GM19463 (cell line): ENCODE results near the gene SYNGR4.

Source experiments
- ATAC-seq: cut with Tn5 transposase; IDR thresholded peaks from one replicate; pipeline ENCODE4 v1.9.1; 2021; ENCODE audit warnings: mild to moderate bottlenecking, moderate library complexity; ENCODE audit not compliant: unreplicated experiment

SYNGR4 gene

DNA sequence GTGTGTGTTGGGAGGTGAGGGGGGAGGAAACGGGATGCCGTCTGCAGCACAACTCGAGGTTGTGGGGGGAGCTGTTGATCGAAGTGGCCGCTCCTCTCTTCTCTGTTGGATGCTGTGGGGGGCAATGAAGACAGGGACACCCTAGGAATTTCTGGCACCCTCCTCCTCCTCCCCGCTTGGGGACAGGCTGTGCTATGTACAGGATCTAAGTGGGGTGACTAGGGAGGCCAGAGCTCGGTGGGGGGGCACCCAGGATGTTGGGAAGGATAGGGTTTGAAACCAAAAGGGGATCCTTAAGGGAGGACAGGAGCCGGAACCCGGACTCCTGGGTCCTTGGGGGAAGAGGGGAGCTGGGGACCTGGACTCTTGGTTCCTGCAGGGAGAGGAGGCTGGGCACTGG is 31.3 kb downstream of the SYNGR4 start:
- ATAC-seq, result no peak

DNA sequence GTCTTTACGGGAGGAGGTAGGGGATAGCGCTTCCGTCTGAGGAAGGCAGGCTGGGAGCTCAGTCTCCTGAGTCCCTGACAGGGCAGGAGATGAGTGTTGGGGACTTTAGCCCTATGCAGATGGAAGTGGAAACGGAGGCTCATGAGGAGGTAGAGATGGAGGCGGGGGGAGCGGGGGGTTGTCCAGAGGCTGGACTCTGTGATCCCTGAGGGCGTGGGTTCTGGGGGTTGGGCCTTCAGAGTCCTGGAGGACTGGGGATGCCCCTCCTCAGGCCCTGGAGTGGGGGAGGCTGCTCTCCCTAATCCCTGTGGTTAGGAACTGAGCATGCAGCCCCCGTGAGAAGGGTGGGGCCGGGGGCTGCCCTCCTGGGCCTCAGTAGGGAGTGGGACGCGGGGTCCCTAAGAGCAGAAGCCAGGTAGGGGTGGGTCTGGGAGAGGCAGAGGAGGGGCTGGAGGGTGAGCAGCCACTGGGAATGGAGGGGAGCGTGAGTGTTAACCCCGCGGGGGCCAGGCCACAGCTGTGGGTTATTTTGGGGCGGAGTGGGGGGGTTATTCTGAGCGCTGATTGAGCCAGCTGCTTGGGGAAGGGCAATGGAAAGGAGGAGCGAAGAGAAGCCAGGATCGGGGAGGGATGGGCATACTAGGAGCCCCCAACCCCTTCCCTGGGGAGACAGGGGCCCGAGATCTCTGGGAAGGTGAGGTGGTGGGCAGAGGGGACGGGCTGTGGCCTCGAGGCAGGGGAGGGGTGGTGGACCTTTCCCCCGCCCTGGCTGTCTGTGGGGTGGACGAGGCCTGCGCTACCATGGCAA is 32.1 kb downstream of the SYNGR4 start:
- ATAC-seq, result no peak

DNA sequence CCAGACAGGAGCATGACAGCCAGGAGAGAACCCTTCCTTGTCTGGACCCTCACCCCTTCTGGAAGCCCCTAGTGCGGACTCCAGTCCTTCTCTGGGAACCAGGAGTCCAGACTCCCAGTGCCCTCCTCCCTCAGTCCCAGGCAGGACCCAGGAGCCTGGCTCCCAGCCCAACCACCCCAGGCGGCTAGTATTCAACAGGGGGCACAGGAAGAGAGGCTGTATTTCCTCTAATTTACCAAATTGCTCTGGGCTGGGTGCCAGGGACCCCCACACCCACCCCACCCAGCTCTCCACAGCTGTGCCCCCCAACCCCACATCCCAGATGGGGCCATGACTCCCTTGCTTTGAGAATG is 32.6 kb downstream of the SYNGR4 start:
- ATAC-seq, result no peak

DNA sequence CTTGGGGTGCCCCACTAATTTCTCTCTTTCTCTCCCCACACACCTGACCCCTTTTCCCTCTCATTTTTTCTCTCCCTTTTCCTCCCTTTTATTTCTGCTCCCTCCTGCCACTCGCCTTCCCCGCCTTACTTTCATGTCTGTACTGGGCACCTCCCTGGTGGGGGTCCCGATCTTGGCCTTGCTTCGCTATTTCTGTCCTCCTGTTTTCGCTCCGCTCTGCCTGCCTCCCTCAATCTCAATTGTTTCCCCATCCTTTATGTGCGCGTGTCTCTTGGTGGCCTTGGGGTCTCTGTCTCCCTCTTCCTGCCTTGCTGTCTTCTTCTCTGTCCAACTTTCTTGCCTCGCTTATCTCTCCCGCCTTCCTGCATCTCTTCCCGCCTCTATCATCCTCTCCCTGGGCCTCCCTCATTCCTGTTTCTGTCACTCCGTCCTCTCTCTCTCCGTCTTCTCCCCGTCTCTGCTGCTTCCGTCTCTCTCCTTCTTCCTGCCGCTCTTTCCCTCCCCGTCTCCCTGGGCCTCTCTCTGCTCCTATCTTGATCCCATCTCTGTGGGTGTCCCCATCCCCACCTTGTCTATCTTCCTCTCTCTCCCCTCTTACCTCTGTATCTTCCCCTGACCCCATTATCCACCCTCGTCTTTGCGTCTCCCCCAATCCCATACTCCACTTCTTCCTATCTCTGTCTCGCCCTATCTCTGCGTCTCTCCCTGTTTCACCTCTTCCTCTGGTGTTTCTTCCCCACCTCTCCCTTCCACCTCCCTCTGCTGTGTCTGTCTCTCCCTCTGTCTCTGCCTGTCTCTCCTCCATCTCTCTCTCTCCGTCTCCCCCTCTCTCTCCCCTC is 33.3 kb downstream of the SYNGR4 start:
- ATAC-seq, result no peak

DNA sequence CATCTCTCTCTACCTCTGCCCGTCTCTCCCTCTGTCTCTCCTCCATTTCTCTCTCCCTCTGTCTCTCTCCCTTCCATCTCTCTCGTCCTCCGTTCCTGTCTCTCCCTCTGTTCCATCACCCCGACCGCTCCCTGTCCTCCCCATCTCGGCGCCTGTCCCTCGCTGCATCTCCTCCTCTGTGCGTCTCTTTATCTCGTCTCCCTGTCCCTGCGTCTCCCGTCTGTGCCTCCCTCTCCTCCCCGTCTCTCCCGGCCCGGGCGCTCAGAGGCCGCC is 33.9 kb downstream of the SYNGR4 start:
- no peak for ATAC-seq

DNA sequence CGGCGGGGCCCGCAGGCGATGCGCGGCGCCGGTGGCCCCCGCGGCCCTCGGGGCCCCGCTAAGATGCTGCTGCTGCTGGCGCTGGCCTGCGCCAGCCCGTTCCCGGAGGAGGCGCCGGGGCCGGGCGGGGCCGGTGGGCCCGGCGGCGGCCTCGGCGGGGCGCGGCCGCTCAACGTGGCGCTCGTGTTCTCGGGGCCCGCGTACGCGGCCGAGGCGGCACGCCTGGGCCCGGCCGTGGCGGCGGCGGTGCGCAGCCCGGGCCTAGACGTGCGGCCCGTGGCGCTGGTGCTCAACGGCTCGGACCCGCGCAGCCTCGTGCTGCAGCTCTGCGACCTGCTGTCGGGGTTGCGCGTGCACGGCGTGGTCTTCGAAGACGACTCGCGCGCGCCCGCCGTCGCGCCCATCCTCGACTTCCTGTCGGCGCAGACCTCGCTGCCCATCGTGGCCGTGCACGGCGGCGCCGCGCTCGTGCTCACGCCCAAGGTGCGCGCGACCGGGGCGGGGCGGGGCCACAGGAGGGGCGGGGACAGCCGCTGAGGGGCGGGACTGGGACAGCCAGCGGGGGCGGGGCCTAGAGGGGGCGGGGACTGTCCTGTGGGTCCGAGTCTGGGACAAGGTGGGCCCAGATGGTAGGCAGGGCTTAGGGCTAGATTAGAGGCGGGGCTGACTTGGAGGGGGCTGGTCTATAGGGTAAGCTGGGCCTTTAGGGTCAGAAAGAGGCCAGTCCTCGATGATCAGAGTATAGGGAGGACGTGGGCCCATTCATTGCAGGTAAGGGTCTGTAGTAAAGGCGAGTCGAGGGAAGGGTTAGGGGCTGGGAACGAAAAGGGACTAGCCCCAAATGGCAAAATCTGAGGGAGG is 34.4 kb downstream of the SYNGR4 start:
- ATAC-seq, result peak; percentile 58

DNA sequence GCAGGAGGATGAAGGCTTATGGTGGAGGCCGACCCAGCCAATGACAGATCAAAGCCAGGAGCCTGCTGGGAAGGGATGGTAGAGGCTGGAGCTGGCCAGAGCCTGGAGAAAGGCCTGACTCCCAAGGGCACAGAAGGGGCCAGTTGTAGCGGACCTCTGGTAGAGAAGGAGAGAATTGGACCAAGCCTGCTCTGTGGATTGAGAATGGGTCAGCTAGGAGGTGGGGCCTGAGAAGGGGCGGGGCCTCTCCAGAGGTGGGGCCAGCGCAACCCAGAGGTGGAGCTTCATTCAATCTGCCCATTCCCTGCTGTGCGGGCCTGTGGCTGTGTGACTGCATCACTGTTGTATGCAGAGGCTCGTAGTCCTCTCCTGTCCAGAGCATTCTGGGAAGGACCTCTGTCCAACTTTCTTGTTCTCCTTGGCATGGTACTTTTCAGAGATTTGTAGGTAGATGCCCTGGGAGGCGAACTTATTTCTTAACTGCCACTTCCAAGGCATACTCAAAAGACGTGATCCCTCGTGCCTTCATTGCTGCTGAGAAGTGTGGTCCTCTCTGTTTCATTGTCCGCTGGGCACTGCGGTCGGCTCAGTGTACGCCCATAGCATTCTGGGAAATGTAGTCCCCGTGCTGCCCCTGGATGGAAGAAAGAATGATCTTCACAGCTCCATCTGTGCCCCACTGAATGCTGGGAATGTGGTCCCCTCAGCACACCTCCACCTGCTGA is 36.0 kb downstream of the SYNGR4 start:
- ATAC-seq, result no peak

DNA sequence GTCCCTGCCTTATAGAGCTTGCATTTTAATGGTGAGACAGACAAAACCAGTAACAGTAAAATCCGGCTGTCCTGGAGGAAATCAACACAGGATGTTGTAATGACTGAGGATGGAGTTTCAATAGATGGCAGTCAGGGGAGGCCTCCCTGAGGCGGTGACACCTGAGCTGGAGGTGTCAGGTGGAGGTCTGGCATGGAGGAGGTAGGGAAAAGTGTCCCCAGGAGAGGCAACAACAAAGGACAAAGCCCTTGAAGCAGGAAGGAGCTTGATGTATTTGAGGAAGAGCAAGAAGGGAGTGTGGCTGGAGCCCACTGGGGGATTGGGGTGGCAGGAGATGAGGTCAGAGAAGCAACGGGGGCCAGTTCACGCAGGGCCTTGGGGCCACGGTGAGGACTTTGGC is 37.1 kb downstream of the SYNGR4 start:
- ATAC-seq, result no peak

DNA sequence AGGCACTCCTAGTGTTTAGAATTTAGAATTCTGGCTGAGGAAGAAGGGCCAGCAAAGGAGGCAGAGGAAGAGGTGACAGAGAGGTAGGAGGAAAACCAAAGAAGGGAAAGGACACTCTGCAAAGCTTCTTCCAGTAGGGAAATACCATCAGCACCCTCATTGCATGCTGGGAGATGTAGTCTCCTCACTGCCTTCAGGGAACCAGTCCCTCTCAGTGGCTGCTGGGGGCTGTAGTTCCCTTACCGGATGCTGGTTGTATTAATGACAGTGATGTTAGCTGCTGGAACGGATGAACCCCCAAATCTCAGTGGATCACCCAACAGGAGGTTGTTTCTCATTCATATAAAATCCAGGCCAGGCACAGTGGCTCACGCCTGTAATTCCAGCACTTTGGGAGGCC is 39.4 kb downstream of the SYNGR4 start:
- peak; percentile 69 for ATAC-seq

DNA sequence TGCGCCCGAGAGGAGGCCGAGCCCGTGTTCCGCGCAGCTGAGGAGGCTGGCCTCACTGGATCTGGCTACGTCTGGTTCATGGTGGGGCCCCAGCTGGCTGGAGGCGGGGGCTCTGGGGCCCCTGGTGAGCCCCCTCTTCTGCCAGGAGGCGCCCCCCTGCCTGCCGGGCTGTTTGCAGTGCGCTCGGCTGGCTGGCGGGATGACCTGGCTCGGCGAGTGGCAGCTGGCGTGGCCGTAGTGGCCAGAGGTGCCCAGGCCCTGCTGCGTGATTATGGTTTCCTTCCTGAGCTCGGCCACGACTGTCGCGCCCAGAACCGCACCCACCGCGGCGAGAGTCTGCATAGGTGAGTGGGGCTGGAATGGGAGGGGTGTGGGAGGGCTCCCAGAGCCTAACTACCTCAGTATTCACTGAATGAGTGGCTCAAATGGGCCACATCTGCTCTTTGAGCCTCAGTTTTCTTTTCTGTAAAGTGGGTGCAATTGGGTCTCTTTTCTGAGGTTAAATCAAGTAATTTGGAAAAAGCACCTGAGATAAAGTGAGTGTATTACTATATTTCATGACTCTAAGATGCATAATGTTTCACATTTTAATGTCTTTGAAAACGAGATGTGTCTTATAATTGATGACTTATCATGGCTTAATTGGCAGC is 41.0 kb downstream of the SYNGR4 start:
- ATAC-seq, result no peak

DNA sequence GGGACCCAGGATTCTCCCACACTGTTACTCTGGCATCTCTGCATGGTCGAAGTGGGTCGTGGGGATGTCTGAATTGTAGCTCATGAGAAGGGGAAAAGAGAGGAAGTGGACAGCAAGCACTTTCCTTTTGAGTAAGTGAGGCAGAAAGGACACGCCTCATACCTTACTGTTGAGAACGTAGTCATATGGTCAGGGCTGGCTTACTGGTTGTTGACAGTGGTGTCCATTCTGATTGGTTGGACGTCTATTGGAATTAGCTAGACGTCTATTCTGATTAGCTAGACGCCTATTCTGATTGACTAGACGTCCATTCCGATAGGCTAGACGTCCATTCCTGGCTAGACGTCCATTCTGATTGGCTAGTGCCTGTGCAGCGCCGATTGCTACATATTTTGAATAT is 41.7 kb downstream of the SYNGR4 start:
- ATAC-seq, result no peak

DNA sequence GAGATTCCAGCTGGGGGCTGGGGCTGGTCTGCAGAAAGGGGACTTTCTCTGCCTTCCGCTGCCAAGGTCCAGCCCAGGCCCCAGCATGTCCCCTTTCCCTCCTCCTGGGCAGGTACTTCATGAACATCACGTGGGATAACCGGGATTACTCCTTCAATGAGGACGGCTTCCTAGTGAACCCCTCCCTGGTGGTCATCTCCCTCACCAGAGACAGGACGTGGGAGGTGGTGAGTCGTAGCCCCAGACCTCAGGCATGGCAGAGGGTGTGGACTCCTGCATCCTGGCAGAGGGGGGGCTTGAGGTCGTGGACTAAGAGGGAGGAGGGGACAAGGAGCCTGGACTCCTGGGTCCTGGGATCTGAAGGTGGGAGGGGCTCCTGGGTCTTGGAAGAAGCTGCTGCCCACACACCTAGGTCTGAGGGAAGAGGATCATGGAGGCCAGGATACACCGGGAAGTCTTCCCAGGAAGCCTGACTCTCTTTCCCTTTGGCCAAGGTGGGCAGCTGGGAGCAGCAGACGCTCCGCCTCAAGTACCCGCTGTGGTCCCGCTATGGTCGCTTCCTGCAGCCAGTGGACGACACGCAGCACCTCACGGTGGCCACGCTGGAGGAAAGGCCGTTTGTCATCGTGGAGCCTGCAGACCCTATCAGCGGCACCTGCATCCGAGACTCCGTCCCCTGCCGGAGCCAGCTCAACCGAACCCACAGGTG is 49.9 kb downstream of the SYNGR4 start:
- no peak for ATAC-seq

DNA sequence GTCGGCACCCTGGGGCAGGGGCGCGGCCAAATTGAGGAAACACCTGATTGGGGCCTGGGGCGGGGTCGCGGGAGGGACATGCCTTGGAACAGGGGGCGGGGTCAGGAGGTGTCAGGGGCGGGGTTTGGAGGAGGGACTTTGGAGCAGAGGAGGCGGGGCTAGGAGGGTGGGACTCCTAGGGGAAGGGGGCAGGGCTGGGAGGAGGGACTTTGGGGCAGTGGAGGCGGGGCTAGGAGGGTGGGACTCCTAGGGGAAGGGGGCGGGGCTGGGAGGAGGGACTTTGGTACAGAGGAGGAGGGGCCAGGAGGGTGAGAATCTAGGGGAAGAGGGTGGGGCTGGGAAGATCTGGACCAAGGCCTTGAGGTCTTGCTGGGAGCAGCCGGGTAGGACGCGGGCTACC is 51.2 kb downstream of the SYNGR4 start:
- no peak for ATAC-seq

DNA sequence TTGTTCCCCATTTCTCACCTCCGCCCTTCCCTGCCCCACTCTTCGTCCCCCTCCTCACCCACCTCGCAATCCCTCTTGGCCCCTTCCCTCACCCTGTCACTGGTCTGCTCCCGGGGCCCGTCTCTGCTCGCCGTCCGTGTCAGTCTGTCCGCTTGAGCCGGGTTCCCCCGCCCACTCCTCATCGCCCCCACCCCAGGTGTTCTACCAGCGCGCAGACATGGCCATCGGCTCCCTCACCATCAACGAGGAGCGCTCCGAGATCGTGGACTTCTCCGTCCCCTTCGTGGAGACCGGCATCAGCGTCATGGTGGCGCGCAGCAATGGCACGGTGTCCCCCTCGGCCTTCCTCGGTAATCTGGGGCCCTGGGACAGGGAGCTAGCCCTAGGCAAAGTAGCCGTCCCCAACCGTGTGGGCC is 51.6 kb downstream of the SYNGR4 start:
- no peak for ATAC-seq

DNA sequence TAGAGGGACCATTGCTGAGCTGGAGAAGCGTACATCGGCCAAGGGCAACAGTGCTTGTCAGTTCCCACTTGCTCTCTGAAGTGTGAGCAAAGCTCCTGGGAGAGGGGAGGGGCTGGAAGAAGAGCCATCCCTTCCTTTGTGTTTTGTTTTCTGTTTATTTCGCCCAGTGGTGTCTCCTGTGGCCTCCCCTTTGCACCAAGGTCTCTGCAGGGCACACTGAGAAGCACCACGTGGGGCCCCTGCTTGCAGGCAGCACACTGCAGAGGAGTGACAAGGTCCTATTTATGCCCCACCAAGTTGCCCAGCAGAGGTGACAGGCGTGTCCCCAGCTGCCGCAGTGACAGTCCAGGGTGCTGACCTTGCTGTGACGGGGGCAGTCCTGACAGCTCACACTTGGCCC is 53.3 kb downstream of the SYNGR4 start:
- no peak for ATAC-seq

DNA sequence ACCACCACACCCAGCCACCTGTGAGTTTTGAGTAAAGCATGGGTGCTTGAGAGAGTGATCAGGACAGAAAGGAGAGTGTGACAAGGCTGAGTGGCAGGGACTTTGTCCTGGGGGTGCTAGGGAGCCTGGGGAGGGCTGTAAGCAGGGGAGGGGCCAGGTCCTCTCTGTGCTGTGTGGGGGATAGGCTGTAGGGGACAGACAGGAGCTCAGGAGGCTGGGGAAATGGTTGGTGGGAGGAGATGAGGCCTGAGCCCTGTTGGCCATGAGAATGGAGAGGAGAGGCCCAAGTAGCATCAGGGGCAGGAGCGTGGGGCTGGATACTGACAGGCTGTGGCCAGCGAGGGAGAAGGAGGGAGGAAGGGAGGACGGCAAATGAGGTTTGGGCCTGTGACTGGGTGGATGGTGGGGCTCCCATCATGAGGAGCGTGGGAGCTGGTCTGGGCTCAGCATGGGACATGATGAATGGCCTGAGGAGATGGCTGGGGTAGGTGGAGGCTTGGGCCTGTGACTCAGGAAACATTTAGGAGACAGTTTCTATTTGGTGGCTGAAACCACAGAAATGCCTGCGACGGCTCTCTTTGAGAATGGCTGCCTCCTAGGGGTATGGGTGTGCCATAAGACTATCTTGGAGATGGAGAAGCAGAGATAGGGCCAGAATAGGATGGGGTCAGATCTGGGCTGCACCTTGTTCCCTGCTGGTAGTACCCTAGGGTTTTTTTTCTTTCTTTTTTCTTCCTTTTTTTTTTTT is 54.3 kb downstream of the SYNGR4 start:
- ATAC-seq, result no peak

DNA sequence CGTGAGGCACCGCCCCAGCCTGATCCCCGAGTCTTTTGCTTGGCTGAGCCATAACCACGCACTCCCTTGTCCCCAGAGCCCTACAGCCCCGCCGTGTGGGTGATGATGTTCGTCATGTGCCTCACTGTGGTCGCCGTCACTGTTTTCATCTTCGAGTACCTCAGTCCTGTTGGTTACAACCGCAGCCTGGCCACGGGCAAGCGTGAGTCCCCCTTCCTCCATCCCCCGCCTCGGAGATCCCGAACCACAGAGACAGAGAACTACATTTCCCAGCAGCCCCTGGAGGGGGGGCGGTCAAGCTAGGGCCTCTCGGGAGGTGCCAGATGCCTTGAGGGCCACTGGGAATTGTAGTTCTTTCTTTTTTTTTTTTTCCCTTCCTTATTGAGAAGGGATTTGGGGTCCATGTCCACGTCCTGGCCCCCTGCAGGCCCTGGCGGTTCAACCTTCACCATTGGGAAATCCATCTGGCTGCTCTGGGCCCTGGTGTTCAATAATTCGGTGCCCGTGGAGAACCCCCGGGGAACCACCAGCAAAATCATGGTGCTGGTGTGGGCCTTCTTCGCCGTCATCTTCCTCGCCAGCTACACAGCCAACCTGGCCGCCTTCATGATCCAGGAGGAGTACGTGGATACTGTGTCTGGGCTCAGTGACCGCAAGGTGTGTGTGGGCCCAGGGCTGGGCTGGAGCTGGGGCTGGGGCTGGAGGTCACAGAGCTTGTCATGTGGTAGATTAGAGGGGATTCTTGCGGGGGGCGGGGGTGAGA is 55.2 kb downstream of the SYNGR4 start:
- no peak for ATAC-seq

DNA sequence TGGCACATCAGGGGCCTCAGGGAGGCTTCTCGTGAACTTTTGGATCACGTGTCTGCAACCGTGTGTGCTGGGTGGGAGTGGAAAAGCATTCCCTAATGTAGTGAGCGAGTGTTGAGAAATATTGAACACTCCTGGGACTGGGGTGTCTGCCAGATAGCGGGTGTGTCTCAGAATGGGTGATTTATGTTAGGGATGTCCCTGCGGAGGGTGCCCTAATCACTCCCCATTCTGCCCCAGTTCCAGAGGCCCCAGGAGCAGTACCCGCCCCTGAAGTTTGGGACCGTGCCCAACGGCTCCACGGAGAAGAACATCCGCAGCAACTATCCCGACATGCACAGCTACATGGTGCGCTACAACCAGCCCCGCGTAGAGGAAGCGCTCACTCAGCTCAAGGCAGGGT is 57.4 kb downstream of the SYNGR4 start:
- no peak for ATAC-seq
